ENCODE results near the gene FAIM2.

The FAIM2 gene

GRCh38 chr12:49819786-49820185, 83.9 kb downstream of the FAIM2 start:
- no peak overlapping the region for H3K4me3 ChIP-seq (ENCODE audit: low read depth in 1 of 5, low read length in 5 of 5)
- peaks cover 0 to 24% (median 4%) of the 10 kb centered on the region in 5 donors for H3K36me3 ChIP-seq (ENCODE audit: control insufficient read depth in 5 of 5, insufficient read depth in 5 of 5, low read length in 5 of 5)
- no peak overlapping the region for H3K9ac ChIP-seq (ENCODE audit: low read length in 5 of 5)
- no peak overlapping the region for H3K27ac ChIP-seq (ENCODE audit: low read depth, low read length)
- H3K9me3 ChIP-seq (ENCODE audit: control insufficient read depth in 5 of 5, low read length in 5 of 5), result no peaks in the 10 kb centered on the region
- H3K4me1 ChIP-seq (ENCODE audit: control insufficient read depth in 5 of 5, insufficient read depth in 5 of 5, low read length in 5 of 5), result peaks cover 0 to 46% (median 42%) of the 10 kb centered on the region in 5 donors
- H3K27me3 ChIP-seq (ENCODE audit: control insufficient read depth in 5 of 5, insufficient read depth in 4 of 5, low read length in 5 of 5), result no peaks in the 10 kb centered on the region

- no peaks in the 10 kb centered on the region for H3K9me3 ChIP-seq (ENCODE audit: control insufficient read depth in 5 of 5, low read length in 5 of 5)
- H3K27ac ChIP-seq (ENCODE audit: low read depth, low read length), result no peak overlapping the region
- H3K4me3 ChIP-seq (ENCODE audit: low read depth in 1 of 5, low read length in 5 of 5), result no peak overlapping the region
- no peaks in the 10 kb centered on the region for H3K27me3 ChIP-seq (ENCODE audit: control insufficient read depth in 5 of 5, insufficient read depth in 4 of 5, low read length in 5 of 5)
- peaks cover 0 to 21% (median 4%) of the 10 kb centered on the region in 5 donors for H3K36me3 ChIP-seq (ENCODE audit: control insufficient read depth in 5 of 5, insufficient read depth in 5 of 5, low read length in 5 of 5)
- H3K9ac ChIP-seq (ENCODE audit: low read length in 5 of 5), result no peak overlapping the region
- peaks cover 0 to 32% (median 28%) of the 10 kb centered on the region in 5 donors for H3K4me1 ChIP-seq (ENCODE audit: control insufficient read depth in 5 of 5, insufficient read depth in 5 of 5, low read length in 5 of 5)
Observed at GRCh38 chr12:49818241-49818895, 85.3 kb downstream of the FAIM2 start.
